Measurements from ENCODE around the gene MIPEP.
"Not testable (repeated sequence)": the region's sequence is repeated elsewhere in the genome, so short reads cannot be mapped to it uniquely, and the experiment has no call there.

MIPEP gene

DNA sequence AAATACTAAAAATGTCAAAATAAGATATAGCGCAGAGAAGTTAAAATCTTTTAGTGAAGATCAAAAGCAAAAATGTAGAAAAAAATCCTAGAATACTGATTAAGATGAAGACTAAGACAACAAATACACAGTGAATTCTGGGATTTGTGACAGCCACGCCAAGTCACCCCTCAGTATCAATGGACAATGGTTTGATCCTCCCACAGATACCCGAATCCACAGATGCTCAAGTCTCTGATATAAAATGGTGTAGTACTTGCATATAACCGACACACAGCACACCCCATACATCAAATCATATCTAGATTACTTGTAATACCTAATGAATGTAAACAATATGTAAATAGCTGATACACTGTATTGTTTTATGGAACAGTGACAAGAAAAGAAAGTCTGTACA, 5.9 kb downstream of the MIPEP start:
- no peak for DNase-seq (ENCODE audit: low spot score)
- TF ChIP-seq, protein P1, sequence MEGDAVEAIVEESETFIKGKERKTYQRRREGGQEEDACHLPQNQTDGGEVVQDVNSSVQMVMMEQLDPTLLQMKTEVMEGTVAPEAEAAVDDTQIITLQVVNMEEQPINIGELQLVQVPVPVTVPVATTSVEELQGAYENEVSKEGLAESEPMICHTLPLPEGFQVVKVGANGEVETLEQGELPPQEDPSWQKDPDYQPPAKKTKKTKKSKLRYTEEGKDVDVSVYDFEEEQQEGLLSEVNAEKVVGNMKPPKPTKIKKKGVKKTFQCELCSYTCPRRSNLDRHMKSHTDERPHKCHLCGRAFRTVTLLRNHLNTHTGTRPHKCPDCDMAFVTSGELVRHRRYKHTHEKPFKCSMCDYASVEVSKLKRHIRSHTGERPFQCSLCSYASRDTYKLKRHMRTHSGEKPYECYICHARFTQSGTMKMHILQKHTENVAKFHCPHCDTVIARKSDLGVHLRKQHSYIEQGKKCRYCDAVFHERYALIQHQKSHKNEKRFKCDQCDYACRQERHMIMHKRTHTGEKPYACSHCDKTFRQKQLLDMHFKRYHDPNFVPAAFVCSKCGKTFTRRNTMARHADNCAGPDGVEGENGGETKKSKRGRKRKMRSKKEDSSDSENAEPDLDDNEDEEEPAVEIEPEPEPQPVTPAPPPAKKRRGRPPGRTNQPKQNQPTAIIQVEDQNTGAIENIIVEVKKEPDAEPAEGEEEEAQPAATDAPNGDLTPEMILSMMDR (IDR thresholded peaks at IDR 0.05), result no peak
- H3K27ac ChIP-seq, result no peak overlapping the region
- H3K4me3 ChIP-seq, result no peak overlapping the region

DNA sequence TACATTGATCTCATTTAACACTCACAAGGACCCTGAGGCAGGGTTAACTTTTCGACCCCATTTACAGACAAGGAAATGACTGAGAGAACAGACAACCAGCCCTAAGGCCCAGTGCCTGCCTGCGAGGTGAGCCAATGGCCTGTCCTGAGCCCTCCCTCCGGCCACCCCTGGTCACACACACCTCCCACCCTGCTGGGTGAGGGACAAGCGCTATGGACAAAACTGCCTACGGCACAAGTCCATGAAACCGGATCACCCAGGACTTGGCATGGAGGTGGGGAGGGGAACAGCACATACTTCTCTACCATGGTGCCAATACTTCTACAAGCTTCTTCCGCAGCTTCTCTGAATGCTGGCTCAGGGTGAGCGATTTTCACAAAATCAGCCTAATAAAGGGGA, 7.8 kb downstream of the MIPEP start:
- H3K4me3 ChIP-seq; DNase-seq (ENCODE audit: low spot score); H3K27ac ChIP-seq: not testable (repeated sequence)

DNA sequence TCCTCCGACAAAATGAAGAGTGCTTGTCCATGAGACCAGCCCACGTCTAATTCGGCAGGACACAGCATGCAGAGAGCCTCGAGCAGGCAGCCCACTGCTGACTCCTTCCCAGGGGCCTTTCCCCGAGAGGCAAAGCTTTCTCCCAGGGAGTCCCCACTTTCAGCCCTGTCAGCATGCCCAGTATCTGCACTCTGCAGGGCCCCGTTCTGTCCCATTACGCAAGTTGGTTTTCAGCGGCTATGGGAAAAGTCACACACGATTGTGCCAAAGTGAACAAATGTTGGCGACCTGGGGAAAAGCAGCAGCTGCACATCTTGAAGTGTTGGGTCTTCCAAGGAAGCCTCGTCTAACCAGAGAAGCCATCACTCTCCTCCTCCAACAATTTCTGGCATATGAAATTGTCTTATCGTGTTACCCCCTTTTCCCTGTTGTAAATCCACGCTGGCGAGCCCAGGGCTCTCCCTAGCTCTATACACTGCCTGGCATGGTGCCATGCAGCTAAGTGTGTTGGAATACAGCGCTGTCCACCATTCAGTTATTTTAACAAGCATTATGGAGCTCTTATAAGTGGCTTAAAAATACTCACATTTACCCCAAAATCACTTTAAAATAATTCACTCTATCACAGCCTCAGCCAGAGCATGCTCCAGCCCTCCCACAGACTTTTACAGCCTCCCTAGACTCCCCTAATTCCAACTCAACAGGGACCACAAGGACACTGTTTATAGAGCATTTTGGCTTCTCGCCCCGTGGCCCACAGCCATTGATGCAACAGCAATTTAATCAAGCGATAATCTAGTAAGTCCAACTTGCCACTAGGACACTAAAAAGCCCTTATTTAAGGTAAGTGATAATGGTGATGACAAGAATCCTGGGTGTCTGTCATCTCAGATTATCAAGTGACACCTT, 8.5 kb downstream of the MIPEP start:
- not testable (repeated sequence) for H3K27ac ChIP-seq; DNase-seq (ENCODE audit: low spot score); H3K4me3 ChIP-seq

DNA sequence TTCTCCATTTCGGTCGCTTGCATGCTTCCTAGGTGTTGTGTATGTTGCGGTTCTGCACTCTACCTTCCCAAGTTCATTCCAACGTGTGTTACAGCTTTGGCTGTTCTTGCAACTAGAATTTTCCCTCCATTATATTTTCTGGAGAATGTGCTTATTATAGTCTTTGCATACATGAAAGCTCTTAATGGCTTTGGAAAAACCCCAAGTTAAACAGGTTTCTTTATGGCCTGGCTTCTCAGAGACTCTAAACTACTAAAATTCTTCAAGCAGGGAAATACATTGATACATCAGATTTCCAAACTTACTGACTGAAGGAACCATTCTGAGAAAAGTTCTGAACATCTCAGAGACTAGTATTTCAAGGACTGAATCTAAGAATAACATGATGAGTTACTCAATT, 11.9 kb downstream of the MIPEP start:
- Histone ChIP-seq H3K4me3 (no peak overlapping the region), H3K27ac (no peak overlapping the region)
- no peak for DNase-seq (ENCODE audit: low spot score)
- TF ChIP-seq, protein P1 (IDR thresholded peaks at IDR 0.05), result no peak

DNA sequence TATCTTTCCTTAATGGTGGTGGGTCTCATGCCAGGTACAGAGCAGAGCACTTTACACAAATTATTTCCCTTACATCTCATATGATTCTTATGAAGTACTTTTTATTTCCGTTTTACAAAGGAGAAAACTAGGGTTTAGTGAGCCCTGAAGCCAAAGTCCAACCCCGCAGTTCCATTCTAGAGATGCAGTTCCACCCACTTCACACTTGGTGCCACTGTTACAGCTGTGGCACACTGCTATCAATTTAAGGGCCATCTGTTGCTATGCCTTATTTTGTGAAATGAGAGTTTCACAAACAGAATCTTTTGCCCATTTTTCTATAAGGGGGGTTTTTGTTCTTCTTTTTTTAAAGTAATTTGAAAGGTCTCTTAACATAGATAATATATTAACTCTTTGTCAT, 12.9 kb downstream of the MIPEP start:
- Histone ChIP-seq H3K27ac (no peak overlapping the region), H3K4me3 (no peak overlapping the region)
- DNase-seq (ENCODE audit: low spot score), result no peak
- TF ChIP-seq, protein P1 (IDR thresholded peaks at IDR 0.05), result no peak

DNA sequence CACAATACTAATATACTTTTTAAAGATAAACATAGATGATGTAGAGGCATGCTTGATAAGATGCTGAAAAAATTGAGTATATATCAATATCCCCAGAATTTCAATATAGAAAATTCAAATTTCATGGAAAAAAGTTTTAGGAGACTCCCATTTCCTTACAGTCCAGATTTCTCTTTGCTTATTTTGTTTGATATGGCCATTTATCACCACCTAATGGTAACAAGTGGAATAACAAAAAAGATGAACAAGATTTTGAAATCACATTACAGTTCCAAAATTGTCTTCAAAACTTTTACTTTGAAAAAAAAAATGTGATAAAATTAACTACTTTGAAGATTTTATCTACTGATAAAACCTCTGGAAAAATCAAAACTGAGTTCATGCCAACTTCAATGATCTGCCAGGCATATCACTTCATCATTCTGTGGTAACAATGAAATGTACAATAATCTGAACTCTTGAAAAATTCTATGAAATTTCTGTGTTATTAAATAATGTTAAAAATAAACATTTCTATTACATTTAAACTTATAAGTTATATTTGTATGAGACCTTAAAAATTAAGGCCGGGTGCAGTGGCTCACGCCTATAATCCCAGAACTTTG, 17.5 kb downstream of the MIPEP start:
- H3K4me3 ChIP-seq, result no peak overlapping the region
- TF ChIP-seq, protein P1 (IDR thresholded peaks at IDR 0.05), result peak; percentile 42
- no peak for DNase-seq (ENCODE audit: low spot score)
- H3K27ac ChIP-seq, result no peak overlapping the region

DNA sequence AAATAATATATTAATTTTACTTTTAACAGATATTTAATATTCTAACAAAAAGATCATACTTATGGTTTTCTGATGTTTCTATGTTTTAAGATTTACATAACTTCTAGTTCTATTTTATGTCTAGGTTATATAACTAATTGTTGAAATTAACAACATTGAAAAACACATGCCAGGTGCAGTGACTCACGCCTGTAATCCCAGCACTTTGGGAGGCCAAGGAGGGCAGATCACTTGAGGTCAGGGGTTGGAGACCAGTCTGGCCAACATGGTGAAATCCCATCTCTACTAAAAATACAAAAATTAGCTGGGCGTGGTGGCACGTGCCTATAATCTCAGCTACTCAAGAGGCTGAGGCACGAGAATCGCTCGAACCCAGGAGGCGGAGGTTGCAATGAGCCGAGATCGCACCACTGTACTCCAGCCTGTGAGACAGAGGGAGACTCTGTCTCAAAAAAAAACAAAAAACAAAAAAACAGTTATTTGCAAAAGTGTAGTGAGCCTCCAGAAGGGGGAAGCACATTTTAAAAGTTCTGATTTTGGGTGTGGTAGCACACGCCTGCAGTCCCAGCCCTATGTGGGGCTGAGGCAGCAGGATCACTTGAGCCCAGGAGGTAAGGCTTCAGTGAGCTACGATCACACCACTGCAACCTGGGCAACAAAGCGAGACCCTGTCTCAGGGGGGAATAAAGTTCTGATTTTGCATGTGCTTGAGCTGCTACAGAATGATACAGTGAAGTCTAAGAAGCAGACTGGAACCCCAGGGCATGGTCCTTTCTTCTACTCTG, 18.7 kb downstream of the MIPEP start:
- no peak overlapping the region for H3K27ac ChIP-seq
- TF ChIP-seq, protein P1 (IDR thresholded peaks at IDR 0.05), result no peak
- no peak for DNase-seq (ENCODE audit: low spot score)

More for the DNA sequence above, 18.7 kb downstream of the MIPEP start:
- H3K4me3 ChIP-seq, result no peak overlapping the region
